Astrocyte (in vitro differentiated cells and primary cell): Measurements from ENCODE around the gene CECR2.

Source experiments
- CTCF ChIP-seq: IDR thresholded peaks from 2 replicates; pipeline ENCODE4 v1.5.1; 2011; ENCODE audit warnings: low read depth, mild to moderate bottlenecking, inconsistent platforms, low read length, moderate library complexity; ENCODE audit not compliant: insufficient read depth
- EZH2 ChIP-seq: IDR thresholded peaks from 2 replicates; pipeline ENCODE4 v1.6.1; 2012; ENCODE audit warnings: mild to moderate bottlenecking, low read length, inconsistent platforms; ENCODE audit not compliant: insufficient read depth

GRCh38 chr22:17537155-17537554 is 167.9 kb downstream of the CECR2 start:
- no peak for TF ChIP-seq CTCF
- TF ChIP-seq EZH2 = no peak
